GM12872 (cell line): Measurements from ENCODE around the gene PTGFRN.

Experiments
- TF ChIP-seq, protein P1 (sequence below): IDR thresholded peaks from 3 replicates; pipeline ENCODE4 v1.5.1; 2011; ENCODE audit warnings: low read depth, mild to moderate bottlenecking, low read length, moderate library complexity; ENCODE audit not compliant: insufficient read depth

PTGFRN gene

GRCh38 chr1:116909512-116910378 lies at the start of gene PTGFRN:
TSS of gene PTGFRN (plus strand) at chr1:116909916. CDS start at chr1:116910204, 288 bp downstream.
- TF ChIP-seq, protein P1, sequence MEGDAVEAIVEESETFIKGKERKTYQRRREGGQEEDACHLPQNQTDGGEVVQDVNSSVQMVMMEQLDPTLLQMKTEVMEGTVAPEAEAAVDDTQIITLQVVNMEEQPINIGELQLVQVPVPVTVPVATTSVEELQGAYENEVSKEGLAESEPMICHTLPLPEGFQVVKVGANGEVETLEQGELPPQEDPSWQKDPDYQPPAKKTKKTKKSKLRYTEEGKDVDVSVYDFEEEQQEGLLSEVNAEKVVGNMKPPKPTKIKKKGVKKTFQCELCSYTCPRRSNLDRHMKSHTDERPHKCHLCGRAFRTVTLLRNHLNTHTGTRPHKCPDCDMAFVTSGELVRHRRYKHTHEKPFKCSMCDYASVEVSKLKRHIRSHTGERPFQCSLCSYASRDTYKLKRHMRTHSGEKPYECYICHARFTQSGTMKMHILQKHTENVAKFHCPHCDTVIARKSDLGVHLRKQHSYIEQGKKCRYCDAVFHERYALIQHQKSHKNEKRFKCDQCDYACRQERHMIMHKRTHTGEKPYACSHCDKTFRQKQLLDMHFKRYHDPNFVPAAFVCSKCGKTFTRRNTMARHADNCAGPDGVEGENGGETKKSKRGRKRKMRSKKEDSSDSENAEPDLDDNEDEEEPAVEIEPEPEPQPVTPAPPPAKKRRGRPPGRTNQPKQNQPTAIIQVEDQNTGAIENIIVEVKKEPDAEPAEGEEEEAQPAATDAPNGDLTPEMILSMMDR: no peak

DNA sequence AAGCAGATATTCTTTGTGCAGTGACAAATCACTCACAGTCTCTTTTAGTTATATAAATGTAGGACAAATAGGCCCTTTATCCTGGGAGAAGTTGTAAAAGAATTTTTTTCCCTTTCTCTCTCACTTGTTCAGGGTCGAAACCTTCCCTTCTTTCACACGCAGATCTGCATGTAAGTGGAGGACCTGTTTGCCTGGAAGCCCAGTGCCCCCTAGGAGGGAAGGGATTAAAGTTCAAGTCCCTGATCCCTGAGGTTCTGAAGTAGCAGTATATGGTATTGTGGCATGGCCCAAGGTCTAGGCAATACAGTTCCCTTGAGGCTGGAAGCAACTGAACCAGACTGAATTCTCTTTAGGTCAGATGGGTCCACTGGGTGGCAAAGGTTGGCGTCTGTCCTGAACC lies 48.6 kb upstream of the PTGFRN start:
- TF ChIP-seq, protein P1: no peak

DNA sequence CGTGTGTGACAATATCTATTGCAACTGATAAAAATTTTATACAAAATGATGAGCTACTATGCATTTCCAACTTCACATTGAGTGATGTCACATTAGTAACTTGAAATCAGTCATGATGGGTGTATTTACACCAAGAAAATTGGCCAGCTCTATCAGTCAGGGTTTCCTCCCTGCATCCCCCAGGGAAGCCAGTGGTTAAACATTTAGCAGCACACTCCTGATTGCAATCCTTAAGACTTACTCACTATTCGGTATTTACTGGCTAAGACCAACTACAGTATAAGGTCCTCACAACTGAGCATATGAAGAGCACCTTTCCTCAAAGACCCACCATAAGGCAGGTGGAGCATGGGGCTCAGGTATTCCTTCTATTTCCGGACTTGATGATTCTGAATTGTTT lies 41.3 kb upstream of the PTGFRN start:
- TF ChIP-seq, protein P1: no peak

- TF ChIP-seq, protein P1: no peak
Measured at GRCh38 chr1:116869611-116870010, 40.1 kb upstream of the PTGFRN start.

GRCh38 chr1:116870300-116870699 lies 39.4 kb upstream of the PTGFRN start:
- TF ChIP-seq, protein P1: no peak

GRCh38 chr1:116871779-116872146 lies 38.0 kb upstream of the PTGFRN start:
- TF ChIP-seq, protein P1: no peak

DNA sequence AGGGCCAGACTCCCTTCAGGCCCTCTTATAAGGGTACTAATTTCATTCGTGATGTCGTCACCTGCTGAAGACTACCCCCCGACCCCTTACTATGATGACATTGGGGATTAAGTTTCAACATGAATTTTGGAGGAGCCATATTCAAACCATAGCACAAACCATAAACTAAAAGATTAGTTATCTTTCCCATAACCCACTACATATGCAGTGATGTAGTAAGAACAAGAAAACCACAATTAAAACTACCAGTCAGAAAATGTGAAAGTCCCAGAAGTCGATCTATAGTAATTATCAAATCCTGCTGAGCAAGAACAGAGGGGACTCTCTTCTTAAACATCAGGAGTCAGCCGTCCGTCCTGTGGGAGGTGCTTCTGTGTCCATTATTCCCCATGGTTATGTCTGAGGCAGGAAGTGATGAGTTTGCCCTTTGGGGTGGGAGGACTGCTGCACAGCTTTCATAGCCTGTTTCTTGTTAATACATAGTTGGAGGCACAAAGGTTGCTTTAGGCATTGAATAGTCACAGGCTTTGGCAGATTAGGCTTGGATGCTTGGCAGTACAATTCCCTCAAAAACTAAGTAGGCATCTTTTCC lies 35.9 kb upstream of the PTGFRN start:
- TF ChIP-seq, protein P1: no peak
